SK-N-SH treated with all-trans-retinoic acid at 6 μM for 48 hours (cell line): ENCODE data around the gene FTCD.

Experiments used
- ARNTL ChIP-seq: fragments of 450-650 bp; formaldehyde crosslinking; IDR thresholded peaks from 2 replicates; pipeline ENCODE4 v1.5.0; 2020; ENCODE audit warnings: low read depth, mild to moderate bottlenecking, moderate library complexity, borderline replicate concordance
- PATZ1 ChIP-seq: fragments of 250-450 bp; sonication (Bioruptor Pico); IDR thresholded peaks from 2 replicates; pipeline ENCODE4 v1.8.0; 2020; ENCODE audit warnings: mild to moderate bottlenecking, moderate library complexity, borderline replicate concordance

DNA sequence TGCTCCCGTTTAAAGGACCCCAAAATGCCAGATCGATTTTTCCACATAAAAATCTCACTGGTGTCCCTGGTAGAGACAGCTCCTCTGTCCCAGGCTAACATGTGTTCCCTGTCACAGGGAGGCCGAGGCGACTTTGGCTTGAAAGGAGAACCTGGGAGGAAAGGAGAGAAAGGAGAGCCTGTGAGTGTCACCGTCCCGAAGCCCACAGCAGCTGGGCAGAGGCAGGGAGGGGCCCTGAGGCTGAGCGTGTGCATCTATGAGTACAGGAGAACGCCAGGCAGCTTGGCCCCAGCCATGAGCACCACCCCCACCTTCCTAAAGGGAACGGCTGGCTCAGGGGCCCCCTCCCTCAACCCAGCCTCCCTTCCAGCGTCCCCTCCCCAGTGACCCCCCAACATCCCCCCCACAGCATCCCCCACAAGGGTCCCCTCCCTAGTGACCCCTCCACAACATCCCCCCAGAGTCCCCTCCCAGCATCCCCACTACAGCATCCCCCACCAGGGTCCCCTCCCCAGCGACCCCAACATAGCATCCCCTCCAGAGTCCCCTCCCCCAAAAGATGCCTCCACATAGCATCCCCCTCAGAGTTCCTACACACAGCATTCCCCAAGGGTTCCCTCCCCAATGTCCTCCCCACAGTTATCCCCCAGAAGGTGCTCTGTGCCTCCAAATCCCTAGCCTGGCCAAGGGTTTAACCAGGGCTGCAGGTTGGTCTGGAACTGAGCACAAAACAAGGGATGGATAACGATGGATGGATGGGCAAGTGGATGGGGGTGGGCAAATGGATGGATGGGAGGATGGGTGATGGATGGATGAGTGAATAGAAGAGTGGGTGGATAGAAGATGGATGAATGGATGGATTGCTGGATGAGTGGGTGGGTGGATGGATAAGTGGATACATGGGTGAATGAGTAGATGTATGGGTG, 32.4 kb downstream of the FTCD start:
- no peak for TF ChIP-seq PATZ1
- no peak for TF ChIP-seq ARNTL
